Mucosa of descending colon (tissue), 3 donors: ENCODE data around the gene PYDC1. TPM values are rescaled to one million over a fixed set of nuclear protein-coding genes. Genes with fewer than 3 reads are reported as not detected.

Experiments
- ATAC-seq: fragments of 200-7000 bp; cut with Tn5 transposase; one replicate; pipeline ENCODE4 v1.9.1; 2020; ENCODE audit warnings: mild to moderate bottlenecking, moderate library complexity
- DNase-seq, 3 donors: peaks; one replicate each; pipeline ENCODE4 v3.0.0-alpha.2; 2020
- H3K36me3 ChIP-seq: fragments of 200-600 bp; one replicate; pipeline ENCODE4 v1.8.0; 2021; ENCODE audit warnings: low read depth, mild to moderate bottlenecking
- H3K4me1 ChIP-seq: fragments of 200-600 bp; one replicate; pipeline ENCODE4 v1.8.0; 2021; ENCODE audit warnings: low read depth, mild to moderate bottlenecking
- H3K4me3 ChIP-seq: fragments of 200-600 bp; one replicate; pipeline ENCODE4 v1.8.0; 2021; ENCODE audit warnings: mild to moderate bottlenecking
- H3K9me3 ChIP-seq: fragments of 200-600 bp; one replicate; pipeline ENCODE4 v1.8.0; 2021; ENCODE audit warnings: mild to moderate bottlenecking
- intact Hi-C, 2 donors: fragments of 100-400 bp; cut with DNase I in 1 of 2; cut with micrococcal nuclease in 1 of 2; formaldehyde crosslinking; loops; one replicate each; pipeline versions ENCODE4 v1.11.0 to v1.11.1; 2022; cut with DNase I, micrococcal nuclease
- total RNA-seq, 3 donors: library from RNA; stranded (reverse); fragmentation: NEBNext Ultra II Directional in 2 of 3; extraction: Animal tissue kit (Norgen Biotek cat#: 25700) in 2 of 3; gene quantifications; one replicate each; pipeline versions ENCODE4 v1.2.1 to v1.2.4, GENCODE V29; 2021 to 2023
- TF ChIP-seq, protein P1 (sequence below): fragments of 200-600 bp; IDR thresholded peaks from one replicate; pipeline ENCODE4 v1.8.0; 2022; ENCODE audit warnings: antibody characterized with exemption, mild to moderate bottlenecking
- donor health status: DM: no; HTN: no; CAD: no; lungs with moderate emphysema.
- donor health status: DM: no; HTN: no; CAD: no.
- donor health status: DM: no; HTN: yes; CAD: no.

PYDC1 gene
- total RNA-seq, 3 donors from 2014 or later: not detected

DNA sequence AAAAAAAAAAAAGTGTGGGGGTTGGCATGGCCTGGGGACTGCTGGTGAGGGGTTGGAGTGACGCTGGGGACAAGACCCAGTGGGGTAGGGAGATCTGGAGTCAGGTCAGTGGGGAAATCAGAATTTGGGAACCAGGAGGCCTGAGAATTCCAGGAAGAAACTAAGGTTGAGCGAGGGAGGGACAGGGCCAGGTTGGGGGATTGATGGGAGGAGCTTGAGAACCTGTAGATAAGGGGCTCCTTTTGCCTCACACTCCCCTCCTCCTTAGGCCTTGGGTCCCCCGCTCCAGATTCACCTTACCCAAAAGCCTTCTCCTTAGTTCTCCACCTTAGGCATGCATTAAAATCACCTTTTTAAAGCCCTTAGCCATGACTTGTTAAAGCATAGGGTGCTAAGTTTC, 8.3 kb upstream of the PYDC1 start:
- no peaks in the 10 kb centered on the region for H3K9me3 ChIP-seq
- intact Hi-C loops: no loop called here
- H3K36me3 ChIP-seq: no peaks in the 10 kb centered on the region
- H3K4me3 ChIP-seq: no peak overlapping the region
- no peaks in the 10 kb centered on the region for H3K4me1 ChIP-seq
- ATAC-seq: no peak
- no peak for DNase-seq
- TF ChIP-seq, protein P1, sequence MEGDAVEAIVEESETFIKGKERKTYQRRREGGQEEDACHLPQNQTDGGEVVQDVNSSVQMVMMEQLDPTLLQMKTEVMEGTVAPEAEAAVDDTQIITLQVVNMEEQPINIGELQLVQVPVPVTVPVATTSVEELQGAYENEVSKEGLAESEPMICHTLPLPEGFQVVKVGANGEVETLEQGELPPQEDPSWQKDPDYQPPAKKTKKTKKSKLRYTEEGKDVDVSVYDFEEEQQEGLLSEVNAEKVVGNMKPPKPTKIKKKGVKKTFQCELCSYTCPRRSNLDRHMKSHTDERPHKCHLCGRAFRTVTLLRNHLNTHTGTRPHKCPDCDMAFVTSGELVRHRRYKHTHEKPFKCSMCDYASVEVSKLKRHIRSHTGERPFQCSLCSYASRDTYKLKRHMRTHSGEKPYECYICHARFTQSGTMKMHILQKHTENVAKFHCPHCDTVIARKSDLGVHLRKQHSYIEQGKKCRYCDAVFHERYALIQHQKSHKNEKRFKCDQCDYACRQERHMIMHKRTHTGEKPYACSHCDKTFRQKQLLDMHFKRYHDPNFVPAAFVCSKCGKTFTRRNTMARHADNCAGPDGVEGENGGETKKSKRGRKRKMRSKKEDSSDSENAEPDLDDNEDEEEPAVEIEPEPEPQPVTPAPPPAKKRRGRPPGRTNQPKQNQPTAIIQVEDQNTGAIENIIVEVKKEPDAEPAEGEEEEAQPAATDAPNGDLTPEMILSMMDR: no peak

DNA sequence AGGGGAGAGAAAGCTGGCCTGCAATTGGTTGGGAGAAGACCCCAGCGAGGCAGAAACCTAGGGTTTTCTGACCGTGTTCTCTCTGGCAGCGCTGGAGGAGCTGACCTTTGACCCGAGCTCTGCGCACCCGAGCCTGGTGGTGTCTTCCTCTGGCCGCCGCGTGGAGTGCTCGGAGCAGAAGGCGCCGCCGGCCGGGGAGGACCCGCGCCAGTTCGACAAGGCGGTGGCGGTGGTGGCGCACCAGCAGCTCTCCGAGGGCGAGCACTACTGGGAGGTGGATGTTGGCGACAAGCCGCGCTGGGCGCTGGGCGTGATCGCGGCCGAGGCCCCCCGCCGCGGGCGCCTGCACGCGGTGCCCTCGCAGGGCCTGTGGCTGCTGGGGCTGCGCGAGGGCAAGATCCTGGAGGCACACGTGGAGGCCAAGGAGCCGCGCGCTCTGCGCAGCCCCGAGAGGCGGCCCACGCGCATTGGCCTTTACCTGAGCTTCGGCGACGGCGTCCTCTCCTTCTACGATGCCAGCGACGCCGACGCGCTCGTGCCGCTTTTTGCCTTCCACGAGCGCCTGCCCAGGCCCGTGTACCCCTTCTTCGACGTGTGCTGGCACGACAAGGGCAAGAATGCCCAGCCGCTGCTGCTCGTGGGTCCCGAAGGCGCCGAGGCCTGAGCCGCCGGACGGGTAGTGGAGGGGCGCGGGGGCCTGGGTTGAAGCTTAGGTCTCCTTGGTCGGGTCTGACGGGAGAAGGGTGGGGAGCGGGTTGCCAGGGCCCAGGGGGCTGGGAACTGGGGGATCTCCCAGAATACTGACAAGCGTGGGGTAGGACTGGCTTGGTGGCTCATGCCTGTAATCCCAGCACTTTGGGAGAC, 7.4 kb upstream of the PYDC1 start:
- TF ChIP-seq, protein P1: no peak
- intact Hi-C loops: no loop called here

DNA sequence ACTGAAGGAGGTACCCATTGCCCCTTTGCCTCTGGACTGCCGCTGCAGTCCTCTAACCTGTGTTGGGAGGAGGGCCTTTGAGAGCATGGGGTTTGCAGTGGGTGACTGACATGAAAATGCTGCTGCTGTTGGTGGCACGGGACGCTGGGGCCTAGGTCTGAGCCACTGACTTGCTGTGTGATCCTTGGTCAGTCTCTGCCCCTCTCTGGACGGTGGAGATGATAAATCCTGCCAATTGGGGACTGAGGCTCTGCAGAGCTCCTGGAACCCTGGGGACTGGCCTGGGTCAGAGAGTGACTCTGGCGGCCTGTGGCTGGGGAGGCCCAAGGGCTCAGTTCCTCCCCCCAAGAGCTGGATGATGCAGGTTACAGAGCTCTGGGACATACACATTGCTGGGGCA, 6.1 kb upstream of the PYDC1 start:
- TF ChIP-seq, protein P1: no peak
- Histone ChIP-seq H3K4me1 (no peaks in the 10 kb centered on the region), H3K9me3 (no peaks in the 10 kb centered on the region), H3K36me3 (no peaks in the 10 kb centered on the region), H3K4me3 (no peak overlapping the region)
- DNase-seq (no peak), ATAC-seq (no peak)
- intact Hi-C loops: no loop called here

More for the DNA sequence above, 7.4 kb upstream of the PYDC1 start:
- DNase-seq: no peak
- no peaks in the 10 kb centered on the region for H3K36me3 ChIP-seq
- no peaks in the 10 kb centered on the region for H3K4me1 ChIP-seq
- ATAC-seq: no peak
- no peaks in the 10 kb centered on the region for H3K9me3 ChIP-seq
- H3K4me3 ChIP-seq: no peak overlapping the region

DNA sequence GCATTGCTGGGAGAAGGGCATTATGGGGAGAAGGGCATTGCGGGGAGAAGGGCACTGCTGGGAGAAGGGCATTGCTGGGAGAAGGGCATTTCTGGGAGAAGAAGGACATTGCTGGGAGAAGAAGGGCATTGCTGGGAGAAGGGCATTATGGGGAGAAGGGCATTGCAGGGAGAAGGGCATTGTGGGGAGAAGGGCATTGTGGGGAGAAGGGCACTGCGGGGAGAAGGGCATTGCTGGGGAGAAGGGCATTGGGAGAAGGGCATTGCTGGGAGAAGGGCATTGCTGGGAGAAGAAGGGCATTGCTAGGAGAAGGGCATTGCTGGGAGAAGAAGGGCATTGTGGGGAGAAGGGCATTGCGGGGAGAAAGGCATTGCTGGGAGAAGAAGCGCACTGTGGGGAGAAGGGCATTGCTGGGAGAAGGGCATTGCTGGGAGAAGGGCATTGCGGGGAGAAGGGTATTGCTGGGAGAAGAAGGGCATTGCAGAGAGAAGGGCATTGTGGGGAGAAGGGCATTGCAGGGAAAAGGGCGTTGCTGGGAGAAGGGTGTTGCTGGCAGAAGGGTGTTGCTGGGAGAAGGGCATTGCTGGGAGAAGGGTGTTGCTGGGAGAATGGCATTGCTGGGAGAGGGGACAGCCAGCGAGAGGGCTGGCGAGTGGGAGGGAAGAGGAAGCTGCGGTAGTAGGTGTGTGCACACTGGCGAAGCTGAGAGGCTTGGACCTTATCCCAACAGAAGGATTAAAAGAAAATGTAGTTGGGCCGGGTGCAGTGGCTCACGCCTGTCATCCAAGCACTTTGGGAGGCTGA, 4.6 kb upstream of the PYDC1 start:
- Histone ChIP-seq H3K36me3 (no peaks in the 10 kb centered on the region), H3K4me3 (no peak overlapping the region), H3K9me3 (no peaks in the 10 kb centered on the region), H3K4me1 (peaks cover 5% of the 10 kb centered on the region)
- TF ChIP-seq, protein P1: no peak
- DNase-seq (peak in 1 of 3 donors; percentile 48), ATAC-seq (peak; percentile 82)
- intact Hi-C loops: no loop called here

DNA sequence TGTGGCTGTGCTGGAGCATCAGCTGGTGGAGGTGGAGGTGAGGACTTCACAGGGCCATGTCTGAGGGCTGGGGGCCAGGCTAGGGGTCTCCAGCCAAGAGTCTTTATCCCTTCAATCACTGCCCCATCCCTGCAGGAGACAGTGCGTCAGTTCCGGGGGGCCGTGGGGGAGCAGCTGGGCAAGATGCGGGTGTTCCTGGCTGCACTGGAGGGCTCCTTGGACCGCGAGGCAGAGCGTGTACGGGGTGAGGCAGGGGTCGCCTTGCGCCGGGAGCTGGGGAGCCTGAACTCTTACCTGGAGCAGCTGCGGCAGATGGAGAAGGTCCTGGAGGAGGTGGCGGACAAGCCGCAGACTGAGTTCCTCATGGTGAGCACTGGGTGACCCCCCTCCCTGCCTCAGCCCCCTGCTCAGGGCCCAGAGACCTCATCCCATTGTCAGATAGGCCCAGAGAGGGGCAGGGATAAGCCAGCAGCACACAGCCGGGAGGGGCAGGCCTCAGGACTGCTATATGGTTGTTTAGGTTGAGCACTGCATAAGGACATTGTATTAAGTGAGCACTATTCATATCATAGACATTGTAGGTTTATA, 2.3 kb upstream of the PYDC1 start:
- intact Hi-C loops: no loop called here
- ATAC-seq: no peak
- H3K9me3 ChIP-seq: no peaks in the 10 kb centered on the region
- H3K4me1 ChIP-seq: peaks cover 26% of the 10 kb centered on the region
- no peak for DNase-seq
- no peaks in the 10 kb centered on the region for H3K36me3 ChIP-seq
- TF ChIP-seq, protein P1: no peak
- H3K4me3 ChIP-seq: no peak overlapping the region
